DMS153 treated with DMSO at 0.1 percent for 48 hours (cell line): ENCODE data around the gene NCAM1.

Experiments used
- DNase-seq: peaks from one replicate; lab custom pipeline; 2025; ENCODE audit not compliant: unreplicated experiment; lab: John Stamatoyannopoulos, UW

Gene NCAM1

DNA sequence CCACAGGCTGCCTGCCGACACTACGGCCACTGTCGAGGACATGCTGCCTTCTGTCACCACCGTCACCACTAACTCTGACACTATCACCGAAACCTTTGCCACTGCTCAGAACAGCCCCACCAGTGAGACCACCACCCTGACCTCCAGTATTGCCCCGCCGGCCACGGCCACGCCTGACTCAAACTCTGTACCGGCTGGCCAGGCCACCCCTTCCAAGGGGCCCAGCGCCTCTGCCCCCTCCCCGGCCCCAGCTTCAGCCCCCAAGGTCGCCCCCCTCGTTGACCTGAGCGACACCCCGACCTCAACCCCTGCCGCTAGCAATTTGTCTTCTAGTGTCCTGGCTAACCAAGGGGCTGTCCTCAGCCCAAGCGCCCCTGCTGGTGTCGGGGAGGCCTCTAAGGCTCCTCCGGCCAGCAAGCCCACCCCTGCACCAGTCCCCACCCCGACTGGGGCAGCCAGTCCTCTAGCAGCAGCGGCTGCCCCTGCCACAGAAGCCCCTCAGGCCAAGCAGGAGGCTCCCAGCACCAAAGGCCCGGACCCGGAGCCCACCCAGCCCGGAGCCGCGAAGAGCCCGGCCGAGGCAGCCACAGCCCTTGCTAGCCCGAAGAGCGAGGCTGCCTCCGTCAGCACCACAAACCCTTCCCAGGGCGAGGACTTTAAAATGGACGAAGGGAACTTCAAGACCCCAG, 311.9 kb downstream of the NCAM1 start:
- no peak for DNase-seq

DNA sequence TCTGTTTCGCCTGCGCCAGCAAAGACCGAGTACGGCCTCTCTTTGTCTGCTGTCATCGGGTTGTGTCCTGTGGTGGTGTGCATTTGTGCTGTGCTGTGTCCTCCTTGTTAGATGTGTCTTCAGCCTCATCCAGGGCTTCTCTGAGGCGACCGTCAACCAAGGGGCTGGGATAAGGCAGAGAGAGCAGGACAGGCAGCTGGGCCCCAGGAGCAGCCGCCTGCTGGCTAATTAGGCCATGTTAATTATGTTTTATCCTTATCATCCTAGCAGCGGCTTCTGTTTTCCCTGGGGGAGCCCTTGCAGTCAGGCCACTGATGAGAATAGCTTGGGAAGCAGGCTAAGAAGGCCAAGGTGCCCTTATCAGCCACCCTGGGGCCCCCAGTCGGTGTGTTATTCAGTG, 312.5 kb downstream of the NCAM1 start:
- DNase-seq: no peak

DNA sequence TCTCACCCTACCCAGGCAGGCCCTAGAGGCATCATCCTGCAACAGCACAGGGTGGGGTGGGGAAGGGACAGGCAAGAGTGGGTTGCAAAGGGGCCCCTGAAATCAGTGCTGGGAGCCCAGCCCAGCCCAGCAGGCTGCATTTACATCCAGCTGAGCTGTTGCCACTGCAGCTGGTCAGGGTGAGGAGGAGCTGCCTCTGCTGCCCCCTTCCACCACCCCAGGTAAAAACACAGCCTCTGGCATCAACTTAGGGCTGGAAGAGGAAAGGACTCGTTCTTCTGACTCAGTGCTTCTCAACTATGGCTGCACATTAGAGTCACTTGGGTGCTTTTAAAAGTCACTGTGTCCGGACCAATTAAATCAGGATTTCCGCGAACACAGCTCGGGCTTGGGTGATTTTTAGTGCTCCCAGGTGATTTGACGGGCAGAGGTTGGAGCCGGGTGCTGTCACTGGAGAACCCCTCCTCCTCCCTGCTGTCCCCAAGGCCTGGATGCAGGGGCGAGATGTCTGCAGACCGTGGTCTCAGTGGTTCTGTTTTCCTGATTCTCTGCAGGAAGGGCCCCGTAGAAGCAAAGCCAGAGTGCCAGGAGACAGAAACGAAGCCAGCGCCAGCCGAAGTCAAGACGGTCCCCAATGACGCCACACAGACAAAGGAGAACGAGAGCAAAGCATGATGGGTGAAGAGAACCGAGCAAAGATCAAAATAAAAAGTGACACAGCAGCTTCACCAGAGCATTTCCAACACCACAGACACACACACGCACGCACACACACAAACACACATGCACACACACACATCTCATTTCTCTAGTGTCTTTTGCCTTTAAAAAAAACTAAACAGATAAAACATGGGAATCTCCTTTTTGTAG, 313.7 kb downstream of the NCAM1 start:
- no peak for DNase-seq

DNA sequence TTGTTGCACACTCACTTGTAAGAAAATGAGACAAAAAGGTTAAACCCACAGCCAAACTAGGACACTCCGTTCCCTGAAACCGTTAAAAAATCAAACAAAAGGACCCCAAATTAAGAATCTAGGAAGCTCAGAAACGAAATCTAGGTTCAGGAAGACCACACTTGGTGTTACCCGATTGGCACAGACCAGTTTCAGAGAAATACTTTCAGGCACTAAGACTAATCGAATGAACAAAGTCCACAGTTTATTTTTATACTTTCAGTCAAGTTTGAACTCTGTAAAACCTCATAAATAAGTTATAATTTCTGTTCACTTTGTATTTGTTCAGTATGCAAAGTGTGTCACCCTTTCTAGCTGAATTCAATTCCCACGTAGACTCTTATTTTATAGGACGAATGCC, 314.4 kb downstream of the NCAM1 start:
- DNase-seq: no peak

DNA sequence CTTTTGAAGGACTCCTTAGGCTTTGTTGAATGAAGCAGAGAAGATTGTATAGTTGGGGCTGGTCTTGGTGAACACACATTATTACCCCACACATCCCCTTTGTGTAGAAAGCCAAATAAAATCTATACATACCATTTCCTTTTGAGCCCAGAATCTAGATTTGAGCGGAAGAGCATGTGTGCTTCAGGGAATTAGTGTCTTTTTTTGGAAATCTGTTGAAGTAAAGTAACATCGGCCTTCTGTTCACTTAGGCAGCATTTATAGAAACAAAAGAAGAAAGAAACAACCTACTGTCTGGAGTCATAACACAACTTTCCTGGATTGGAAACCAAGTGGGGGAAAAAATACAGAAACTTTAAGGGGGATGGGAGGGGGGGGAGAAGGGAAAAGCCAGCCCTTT, 315.2 kb downstream of the NCAM1 start:
- DNase-seq: no peak

DNA sequence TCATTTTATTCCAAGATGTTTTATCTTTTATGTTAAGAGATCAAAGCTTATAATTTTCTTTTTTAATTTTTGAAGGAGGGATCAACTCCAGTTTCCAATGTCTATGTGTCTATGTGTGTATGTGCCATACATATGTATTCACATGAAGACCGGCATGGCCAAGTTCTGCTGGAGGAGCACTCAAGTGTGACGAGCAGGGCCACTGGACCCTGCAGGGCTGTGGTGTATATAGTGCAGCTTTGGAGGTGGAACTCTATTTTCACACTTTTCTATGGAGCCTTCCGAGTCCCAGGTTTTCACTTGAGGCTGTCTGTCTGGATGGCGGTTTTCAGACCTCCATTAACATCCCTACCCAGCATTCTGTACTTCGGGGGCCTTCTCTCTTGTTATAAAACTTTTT, 316.7 kb downstream of the NCAM1 start:
- DNase-seq: no peak

DNA sequence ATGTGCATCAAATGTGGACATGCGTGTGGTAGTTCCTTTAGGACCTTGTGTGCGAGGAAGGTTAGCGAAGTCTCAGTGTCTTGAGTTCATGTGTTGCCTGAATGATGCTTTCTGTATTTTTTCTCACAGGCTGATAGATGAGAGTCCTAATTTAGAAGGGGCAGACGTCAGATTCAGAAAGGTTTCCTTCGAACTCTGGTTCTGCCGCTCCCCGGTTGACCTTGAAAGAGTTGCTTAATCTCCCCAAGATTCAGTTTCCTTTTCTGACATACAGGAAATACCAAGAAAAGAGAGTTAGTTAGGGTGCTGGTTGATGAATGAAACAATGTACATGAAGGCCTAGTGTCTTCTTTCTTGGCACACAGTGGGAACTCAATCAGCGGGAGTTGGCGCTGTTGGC, 317.3 kb downstream of the NCAM1 start:
- DNase-seq: no peak

DNA sequence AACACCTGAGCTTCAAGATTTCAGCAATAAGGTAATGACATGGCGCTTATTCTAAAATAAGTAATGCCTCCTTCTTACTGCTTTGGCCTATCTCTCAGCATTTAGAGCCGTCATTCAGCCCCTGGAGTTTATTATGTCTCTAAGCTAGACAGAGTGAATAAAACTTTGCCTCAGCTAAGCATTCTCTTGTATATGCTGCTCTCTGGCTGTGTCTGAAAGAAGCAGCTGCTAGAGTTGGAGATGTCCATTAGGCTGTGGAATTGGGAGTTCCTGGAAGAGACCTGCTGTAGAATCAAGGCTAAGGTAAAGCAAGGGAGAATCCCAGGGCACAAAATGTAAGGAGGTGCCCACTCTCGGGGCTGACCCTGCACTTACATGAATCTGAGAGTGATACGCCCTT, 317.7 kb downstream of the NCAM1 start:
- DNase-seq: no peak

DNA sequence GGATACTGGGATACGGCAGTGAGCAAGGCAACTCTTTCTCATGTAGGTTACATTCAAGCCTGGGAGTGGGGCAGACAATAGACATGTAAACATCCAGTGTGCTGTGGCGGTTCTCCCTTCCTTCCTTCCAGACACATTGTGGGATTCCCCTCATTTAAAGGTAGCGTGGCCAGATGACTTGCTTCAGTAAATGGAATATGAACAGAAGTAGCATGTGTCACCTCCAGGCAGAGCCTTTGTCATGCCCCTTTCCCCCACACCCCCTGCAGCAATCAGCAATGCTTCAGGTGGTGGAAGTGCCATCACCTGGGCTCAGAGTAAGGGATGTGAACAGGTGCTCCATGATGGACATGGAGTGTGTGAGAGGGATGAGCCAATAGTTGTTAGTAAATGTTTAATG, 318.4 kb downstream of the NCAM1 start:
- no peak for DNase-seq

DNA sequence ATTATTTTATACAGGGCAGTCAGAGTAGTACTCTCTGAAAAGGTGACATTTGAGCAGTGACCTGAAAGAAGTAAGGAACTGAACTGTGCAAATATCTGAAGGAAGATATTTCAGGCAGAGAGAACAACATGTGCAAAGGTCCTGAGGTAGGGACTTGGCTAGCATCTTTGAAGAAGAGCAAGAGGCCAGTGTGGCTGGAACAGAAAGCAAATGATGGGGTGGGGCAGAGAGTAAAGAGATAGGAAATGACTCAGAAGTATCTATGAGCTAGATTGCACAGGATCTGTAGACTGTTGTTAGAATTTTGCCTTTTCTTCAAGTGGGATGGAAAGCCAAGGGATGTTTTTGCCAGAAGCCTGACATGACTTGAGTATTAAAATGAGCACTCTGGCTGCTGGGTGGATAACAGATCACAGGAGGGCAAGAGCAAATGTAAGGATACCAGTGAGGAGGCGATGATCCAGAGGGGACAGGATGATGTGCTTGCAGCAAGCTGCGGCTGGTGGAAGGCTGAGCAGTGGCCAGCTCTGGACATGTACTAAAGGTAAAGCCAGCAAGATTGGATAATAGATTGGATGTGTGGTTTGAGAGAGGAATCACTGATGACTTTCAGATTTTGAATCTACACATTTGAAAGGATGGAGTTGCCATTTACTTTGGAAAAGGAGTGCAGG, 320.0 kb downstream of the NCAM1 start:
- DNase-seq: no peak

DNA sequence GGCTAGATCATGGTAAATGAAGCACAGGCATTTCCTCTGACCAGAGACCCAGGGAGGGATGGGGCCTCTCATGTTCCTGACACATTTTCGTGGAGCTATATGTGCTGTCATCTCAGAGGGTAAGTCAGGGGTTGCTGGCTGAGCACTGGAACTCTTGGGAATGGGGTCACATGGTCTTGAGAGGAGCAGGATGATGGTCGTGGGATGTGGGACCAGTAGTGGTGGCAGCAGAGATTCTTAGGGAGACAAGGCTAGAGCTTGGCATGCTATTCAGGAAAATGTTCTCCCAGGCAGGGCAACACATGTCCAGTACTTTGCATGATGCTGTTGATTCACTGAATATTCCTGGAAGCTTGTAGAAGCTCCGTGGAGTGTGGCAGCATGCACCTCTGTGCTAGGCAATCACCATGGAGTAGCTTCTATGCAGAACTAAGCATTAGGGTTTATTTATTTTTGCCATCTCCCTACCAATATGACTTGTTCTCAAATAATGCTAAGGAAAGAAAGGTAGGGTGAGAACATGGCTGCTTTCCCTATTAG, 321.7 kb downstream of the NCAM1 start:
- DNase-seq: no peak

DNA sequence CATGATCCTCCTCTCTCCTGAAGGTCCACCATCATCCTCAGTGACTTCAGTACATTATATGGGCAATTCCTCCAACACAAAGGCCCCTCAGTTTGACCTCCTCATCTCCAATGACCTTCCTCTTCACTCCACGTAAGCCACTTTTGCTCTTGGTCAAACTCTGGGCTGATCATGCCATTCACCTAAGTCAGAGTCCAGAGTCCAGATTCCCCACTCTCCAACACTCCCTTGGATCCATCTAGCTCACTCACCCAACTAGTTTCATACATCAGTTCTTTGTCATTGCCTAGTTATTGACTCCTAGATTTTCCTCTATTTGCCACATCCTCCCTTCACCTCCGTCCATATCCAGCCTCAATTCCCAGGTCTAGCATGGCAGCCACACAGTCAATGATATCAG, 322.7 kb downstream of the NCAM1 start:
- no peak for DNase-seq

DNA sequence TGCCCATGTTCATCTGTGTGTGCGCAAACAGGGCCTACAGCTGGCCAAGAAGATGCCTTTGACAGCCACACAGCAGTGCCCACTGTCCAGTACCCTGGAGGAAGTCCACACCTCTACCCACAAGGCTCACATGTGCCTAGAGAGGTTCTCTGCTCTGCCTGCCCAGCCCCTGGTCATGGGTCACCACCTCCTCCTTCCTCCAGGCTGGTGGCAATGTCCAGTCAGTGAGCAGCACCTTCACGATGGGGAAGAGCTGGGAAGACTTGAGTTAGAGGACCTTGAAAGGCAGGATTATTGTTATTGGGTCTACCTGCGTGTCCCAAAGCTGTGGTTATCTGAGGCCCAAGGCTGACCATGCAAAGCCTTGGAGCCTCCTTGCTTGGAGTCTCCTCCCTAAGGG, 324.8 kb downstream of the NCAM1 start:
- DNase-seq: no peak

DNA sequence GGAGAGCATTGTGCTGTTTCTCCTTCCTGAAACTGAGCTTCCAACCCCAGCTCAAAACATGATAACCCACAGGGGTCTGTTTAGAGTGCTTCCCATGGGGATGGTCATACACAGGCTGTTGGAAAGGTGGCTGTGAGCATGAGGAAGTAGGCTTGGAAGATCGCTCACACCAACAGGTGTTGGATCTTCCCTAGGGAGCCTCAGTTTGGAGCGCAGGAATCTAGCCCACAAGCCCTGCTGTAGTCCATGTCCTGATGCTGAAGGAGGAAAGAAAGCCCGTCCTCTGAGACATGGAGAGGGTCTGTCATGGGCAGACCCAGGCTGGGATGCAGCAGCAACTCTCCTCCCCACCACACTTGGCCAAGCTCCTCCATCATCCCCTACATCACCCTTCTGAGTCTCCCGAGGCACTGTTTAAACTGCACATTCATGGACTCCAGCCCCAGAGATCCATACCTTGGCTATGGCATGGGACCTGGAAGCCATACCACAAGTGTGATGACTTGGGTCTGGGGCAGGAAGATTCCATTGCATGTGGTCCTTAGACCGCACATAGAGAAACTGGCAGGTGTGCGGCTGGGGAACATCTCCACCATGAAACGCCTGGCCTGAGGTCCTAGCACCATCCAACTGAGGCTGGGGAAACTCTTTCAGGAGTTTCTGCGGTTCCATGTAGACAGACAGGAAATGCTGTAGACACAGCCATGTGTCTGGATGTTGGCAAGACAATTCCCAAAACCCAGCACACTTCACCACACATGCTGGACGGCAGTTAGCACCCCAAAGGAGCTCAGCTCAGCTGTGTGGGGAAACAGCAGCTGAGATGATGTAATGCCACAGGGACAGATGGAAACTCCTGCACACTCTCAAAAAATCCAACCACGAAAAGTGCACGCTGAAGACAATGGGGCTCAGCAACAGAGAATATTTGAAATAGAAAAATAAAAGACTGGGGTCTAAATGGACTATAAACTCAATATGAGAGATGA, 325.6 kb downstream of the NCAM1 start:
- DNase-seq: no peak

DNA sequence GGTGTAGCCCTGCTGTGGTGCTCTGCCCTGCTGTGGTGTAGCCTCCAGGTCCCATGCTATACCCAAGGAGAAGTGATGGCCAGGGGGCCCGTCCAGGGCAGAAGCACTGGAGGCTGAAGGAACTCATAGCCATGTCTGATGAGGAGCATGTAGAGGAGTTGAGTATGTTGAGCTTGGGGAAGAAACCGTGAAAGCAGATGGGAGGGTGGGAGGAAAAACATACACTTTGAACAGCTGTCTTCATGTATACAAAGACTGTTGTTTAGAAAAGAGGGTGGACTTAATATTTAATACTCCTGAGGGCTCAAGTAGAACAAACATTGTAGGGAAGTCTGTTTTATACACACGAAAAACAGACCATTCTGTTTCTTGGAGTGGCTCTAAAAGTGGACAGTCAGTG, 326.6 kb downstream of the NCAM1 start:
- DNase-seq: no peak

DNA sequence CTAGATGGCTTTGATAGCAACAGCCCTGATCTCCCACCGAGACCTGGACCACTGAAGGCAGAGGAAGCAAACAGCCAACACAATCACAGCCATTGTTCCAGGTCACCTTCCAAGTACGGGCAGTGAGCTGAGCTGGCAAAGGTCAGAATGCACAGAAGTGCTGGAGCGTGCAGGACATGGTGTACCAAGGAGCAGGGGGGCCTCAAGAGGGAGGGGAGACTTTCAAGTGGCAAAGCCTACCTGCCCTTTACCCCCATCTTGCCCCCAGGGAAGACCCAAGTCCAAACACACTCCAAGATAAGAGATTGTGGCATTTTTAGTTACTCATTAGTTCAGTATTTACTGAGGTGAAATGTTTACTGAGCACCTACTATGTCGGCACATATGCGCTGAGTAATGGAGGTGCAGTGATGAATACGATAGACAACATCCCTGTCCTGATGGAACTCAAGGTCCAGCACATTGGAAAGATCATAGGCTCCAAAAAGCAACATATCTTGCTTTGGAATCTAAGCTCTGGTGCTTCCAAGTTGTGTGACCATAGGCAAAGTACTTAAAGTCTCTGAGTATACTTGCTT, 327.2 kb downstream of the NCAM1 start:
- no peak for DNase-seq

DNA sequence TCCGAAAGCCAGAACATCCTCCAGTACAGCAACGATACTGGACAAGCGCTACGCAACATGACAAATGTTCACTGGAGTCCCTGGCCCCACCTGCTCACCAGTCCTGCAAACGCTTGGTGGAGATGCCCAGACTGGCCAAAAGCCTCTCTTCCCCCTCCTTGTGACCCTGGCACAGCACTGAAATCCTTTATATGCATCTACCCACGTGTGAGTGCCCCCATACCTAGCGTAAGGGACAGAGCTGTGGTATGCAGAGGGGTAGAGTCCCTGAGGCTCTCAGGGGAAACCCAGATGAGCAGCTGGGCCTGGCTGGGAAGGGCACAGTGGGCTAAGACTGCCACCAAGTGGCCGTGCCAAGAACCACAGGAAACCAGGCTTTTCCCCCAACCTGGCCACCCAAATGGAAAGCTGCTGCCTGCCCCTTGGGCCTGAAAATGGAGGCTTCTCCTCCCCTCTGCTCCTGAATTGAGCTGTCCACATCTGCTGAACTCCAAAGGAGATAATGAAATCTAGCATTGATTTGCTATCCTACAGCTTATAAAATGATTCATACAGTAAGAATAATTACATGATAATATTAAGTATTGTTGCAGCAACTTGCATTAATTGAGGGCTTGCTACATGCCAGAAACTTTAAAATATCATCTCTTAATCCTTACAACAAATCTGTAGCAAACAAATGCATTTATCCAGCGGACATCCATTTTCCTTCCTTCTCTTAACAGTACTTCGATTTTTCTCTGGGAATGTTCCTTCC, 328.4 kb downstream of the NCAM1 start:
- DNase-seq: peak; percentile 31

DNA sequence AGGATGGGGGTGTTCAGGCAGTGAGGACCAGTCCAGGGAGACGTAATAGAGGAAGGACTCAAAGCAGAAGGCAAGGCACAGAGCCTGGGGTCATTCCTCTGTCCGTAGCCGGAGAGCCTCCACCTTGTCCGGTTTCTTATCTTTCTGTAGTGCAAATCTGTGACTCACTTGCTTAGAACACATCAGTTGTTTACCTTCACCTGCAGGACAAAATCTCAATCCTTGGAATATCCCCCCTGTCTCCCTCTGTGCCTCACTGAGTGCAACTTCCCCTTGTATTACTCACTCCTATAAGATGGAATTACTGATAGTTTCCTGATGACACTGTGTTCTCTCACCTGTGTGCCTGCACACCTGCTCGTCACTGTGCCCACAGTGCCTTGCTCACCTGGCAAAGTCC, 332.7 kb downstream of the NCAM1 start:
- no peak for DNase-seq

DNA sequence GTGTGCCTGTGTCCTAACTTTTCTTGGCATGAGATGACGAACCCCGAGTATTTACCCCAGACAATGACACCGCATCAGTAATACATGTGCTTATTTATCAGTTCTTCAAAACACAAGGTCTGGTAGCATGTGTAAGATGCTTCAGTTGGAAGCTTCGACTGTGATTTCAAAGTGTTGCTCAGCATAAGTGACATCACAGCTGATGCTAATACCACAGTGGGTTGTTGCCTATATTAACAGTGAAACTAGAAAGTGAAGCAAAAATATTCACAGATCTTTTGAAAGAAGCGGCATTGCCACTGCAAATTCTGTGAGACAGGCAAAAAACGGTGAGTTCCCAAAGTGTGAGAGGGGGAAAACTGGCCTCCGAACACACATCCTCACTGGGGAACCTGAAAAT, 334.8 kb downstream of the NCAM1 start:
- DNase-seq: no peak
